Right ventricle myocardium superior (tissue), 1 donor: ENCODE measurements around the gene PRDM1. TPM values are rescaled to one million over a fixed set of nuclear protein-coding genes. Genes with fewer than 3 reads are reported as not detected.

Experiments used
- ATAC-seq: fragments of 200-7000 bp; cut with Tn5 transposase; one replicate; pipeline ENCODE4 v1.9.1; 2020; ENCODE audit warnings: mild to moderate bottlenecking; ENCODE audit not compliant: poor library complexity
- DNase-seq: peaks from one replicate; pipeline ENCODE4 v3.0.0-alpha.2; 2020
- intact Hi-C: fragments of 100-400 bp; cut with DNase I; formaldehyde crosslinking; loops from one replicate; pipeline ENCODE4 v1.11.2; 2022
- total RNA-seq: library from RNA; stranded (reverse); fragmentation: NEBNext Ultra II Directional; extraction: Animal tissue kit (Norgen Biotek cat#: 25700); gene quantifications from one replicate; pipeline ENCODE4 v1.2.1, GENCODE V29; 2021
- donor health status: DM: no; HTN: yes; CAD: no; lungs with severe emphysema.

Gene PRDM1
- total RNA-seq, 1 donor from 2014 or later: 1.1 TPM

GRCh38 chr6:106107043-106107613 is 21.0 kb downstream of the PRDM1 start:
- intact Hi-C loops: no loop called here
- ATAC-seq (no peak), DNase-seq (no peak)

DNA sequence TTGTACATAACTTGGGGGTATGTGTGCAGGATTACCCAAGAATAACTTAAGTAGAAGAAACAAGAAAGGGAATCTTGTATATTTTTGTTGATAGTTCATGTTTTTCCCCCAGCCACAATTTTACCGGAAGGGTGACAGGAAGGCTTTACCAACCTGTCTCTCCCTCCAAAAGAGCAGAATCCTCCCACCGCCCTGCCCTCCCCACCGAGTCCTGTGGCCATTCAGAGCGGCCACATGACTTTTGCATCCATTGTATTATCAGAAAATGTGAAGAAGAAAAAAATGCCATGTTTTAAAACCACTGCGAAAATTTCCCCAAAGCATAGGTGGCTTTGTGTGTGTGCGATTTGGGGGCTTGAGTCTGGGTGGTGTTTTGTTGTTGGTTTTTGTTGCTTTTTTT is 22.0 kb downstream of the PRDM1 start:
- DNase-seq (no peak), ATAC-seq (no peak)

GRCh38 chr6:106109029-106109428 is 22.9 kb downstream of the PRDM1 start:
- intact Hi-C loops: no loop called here
- no peak for DNase-seq
- no peak for ATAC-seq

More for the DNA sequence above, 22.0 kb downstream of the PRDM1 start:
- intact Hi-C loops: no loop called here

DNA sequence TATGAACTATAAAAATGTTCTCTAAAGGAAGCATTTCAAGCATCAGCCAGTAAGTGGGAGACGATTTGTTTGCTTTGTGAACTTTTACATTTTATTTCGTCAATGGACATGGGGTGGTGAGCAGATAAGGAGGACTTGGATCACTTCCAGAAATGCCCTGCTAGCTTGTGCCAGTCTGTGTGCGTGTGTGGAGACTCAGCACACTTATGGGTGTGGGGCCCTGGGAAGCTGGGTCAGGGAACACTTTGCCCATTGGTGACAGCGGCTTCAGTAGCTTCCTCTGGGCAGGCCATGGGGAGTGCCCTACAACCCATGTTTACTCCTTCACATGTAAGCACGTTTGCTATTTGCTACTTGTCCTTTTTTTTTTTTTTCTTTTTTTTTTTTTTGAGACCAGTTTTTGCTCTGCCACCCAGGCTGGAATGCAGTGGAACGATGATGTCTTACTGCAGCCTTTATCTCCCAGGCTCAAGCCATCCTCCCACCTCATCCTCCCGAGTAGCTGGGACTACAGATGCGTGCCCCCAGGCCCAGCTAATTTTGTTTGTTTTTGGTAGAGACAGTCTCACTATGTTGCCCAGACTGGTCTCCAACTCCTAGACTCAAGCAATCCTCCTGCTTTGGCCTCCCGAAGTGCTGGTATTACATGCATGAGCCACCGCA is 24.2 kb downstream of the PRDM1 start:
- DNase-seq (no peak), ATAC-seq (no peak)
- intact Hi-C loops: no loop called here

DNA sequence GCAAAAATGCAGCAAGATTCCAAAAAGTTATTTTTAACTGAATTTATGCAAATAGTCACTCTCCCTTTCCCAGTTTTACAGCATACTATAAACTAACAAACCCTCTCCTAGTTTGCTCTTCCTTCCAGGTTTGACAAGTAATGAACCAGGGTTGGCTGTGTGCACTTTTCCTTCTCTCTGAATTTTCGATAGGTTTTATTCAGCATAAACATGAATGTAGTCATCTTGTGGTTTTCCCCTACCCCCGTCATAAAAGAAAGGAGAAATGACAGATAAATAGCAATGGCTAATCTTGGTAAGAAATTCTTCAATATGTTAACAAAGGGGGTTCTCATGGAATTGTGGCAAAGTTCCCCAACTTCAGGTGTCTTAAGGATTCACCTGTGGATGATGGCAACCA is 26.3 kb downstream of the PRDM1 start:
- DNase-seq: no peak
- no peak for ATAC-seq
- intact Hi-C loops: no loop called here

DNA sequence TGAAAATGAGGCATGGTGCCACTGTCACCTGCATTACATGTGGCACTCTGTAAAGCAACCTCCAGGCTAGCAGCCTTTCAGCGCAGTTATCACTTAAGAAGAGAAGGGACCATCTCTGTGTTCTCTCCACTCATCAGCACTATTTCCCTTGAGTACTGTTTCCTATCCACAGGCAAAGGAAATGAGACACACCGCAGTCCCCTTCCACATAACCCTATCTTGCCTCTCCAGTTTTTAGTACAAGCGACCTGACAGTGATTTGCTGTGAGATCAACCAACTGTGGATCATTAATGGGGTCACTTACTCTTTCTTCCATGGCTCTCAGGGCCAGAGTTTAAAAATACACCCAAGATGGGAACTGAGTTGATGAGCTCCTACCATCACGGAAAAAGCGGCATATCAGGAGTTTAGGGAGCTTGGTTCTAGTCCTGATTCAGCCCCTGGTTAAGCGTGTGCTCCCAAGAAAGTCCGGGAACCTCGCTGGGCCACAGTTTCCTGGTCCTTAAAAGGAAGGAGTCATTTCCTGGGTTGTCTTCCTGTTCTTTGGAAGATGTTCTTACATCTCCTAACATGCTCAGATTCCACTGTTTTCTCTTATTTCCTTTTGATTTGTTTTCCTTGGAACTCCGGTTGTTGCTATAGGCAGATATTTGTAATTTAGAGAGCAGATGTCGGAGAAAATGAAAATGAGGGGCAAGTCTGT is 27.3 kb downstream of the PRDM1 start:
- ATAC-seq (no peak), DNase-seq (no peak)
- intact Hi-C loops: no loop called here

- DNase-seq (no peak), ATAC-seq (no peak)
- intact Hi-C loops: no loop called here
Observed at GRCh38 chr6:106114492-106114891, 28.4 kb downstream of the PRDM1 start.

GRCh38 chr6:106115286-106115685 is 29.1 kb downstream of the PRDM1 start:
- ATAC-seq (no peak), DNase-seq (no peak)
- intact Hi-C loops: no loop called here

GRCh38 chr6:106116125-106116832 is 30.1 kb downstream of the PRDM1 start:
- ATAC-seq (peak; percentile 69), DNase-seq (no peak)
- intact Hi-C loops: no loop called here

GRCh38 chr6:106117579-106117978 is 31.4 kb downstream of the PRDM1 start:
- no peak for ATAC-seq
- DNase-seq: no peak
- intact Hi-C loops: no loop called here

GRCh38 chr6:106118835-106119431 is 32.8 kb downstream of the PRDM1 start:
- DNase-seq (no peak), ATAC-seq (no peak)
- intact Hi-C loops: no loop called here

DNA sequence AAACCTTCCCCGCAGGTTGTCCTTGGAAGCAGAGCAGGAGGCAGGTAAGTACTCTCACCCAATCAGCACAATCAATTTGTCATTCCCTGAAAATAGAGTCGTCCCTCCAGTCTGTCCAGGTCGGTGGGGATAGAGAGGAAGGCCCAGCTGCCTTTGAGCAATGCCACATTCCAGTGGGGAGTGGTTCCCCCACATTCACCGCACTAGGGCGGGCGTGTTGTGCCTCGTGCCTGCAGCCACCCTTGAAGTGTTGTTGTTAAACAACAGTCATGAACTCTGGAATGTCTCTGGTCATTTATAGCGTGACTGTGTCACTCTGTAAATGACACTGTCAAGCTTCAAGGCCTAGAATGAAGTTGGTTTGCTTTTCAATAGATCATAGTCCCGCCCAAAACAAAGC is 33.4 kb downstream of the PRDM1 start:
- ATAC-seq (no peak), DNase-seq (no peak)
- intact Hi-C loops: no loop called here

DNA sequence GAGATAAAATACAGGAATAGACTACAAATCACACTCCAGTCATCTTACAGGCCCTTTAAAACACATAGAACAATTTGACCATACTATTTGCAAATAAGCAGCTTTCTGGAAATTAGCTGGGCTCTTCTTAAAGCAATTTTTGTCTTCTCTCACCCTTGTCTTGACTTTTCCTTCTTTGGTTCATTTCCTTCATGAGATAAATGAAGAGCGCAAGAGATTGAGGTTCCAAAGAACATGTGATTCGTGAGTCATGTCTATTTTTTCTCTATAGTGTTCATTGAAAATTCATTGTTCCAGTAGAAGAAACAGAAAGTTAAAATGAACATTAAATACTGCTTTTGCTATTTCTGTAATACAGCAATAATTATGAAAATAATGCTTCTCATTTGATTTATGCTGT is 33.9 kb downstream of the PRDM1 start:
- ATAC-seq: no peak
- DNase-seq: no peak
- intact Hi-C loops: no loop called here

DNA sequence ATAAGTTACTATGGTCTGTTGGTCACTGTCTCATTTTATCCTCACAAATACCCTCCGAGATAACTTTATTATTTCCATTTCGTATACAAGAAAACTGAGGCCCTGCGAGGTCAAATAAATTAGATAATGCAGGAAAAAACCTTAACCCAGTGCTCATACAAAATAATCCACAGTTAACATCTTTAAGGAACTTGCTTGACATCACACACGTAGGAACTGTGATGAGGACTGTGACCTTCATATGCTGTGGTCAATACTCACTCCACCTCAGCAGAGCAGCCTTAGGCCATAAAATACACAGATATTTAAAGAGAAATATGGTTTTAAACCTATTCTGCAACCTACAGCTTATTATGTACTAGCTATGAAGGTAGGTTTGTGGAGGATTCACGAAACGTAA is 34.3 kb downstream of the PRDM1 start:
- intact Hi-C loops: no loop called here
- ATAC-seq (no peak), DNase-seq (no peak)

DNA sequence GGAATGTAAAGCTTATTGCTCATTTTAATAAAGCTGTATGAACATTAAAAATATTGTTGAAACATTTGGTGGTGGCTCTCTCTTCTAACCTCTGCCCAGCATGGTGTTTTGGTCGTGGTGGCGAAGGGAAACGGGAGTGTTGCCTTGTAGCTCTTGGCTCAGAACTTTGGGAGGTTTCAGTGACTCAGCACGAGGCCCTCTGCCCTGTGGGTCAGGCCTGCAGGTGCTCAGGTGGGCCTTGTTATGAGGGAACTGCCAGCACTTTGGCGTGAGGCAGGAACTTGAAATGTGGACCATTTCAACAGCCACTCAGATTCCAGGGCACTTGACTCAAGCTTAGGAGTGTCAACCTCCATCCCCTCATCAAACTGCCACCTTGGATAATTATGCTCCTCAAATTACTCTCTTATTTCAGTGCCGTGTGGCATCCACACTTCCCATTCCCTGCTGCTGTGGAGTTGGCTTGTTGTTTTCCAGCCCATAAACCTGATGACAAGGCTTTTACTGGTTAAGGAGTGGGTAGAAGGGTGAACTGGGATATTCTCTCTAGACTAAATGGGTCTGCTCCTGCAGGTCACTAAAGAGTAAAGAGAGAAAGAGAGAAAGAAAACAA is 36.3 kb downstream of the PRDM1 start:
- intact Hi-C loops: no loop called here
- DNase-seq: no peak
- ATAC-seq: no peak

GRCh38 chr6:106122938-106123656 is 37.0 kb downstream of the PRDM1 start:
- ATAC-seq: no peak
- intact Hi-C loops: no loop called here

DNA sequence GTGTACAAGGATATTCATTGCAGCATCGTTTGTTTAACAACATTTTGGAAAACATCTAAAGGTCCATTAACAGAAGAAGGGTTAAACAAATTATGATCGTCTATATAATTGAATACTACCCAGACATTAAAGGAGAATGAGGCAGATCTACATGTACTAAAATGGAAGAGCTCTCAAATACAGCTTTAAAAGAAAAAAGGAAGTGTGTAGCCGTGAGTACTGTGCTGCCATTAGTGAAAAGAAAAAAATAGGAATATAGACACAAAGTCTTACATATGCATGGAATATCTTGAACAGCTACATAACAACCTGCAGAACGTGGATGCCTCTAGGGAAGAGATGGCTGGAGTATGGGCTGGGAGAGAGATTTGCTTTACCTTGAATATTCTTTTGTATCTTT is 37.9 kb downstream of the PRDM1 start:
- intact Hi-C loops: no loop called here
- DNase-seq (no peak), ATAC-seq (no peak)

More at GRCh38 chr6:106122938-106123656, 37.0 kb downstream of the PRDM1 start:
- no peak for DNase-seq
